ENCODE data around the gene PPP2R2D. TPM values are rescaled to one million over a fixed set of nuclear protein-coding genes. Genes with fewer than 3 reads are reported as not detected.
"Not testable (repeated sequence)": the region's sequence is repeated elsewhere in the genome, so short reads cannot be mapped to it uniquely, and the experiment has no call there.

PPP2R2D gene
- polyA plus RNA-seq, 1 of the 3 experiments (the other 2 are of a cell fraction) = 25.1 TPM

DNA sequence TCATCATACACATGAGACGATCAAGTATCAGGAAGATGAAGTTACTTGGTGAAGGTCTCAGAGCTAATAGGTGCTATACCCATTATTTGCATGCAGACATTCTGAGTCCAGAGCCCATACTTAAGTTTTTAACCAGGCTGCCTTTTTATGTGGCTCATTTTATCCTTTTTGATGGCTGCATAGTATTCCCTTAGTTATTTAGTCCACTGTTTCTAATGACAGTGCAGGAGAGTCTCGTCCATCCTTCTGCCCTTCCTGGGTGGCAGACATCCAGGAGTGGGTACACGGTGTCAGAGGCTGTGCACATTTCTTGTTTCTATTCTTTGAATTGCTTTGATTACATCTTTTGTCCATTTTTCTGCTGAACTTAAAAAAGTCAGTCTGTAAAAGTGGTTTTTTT, 11.8 kb downstream of the PPP2R2D start (continued):
- TF ChIP-seq FOXJ3 (CRISPR knock-in tag; IDR thresholded peaks at IDR 0.05) (no peak), MEF2A (IDR thresholded peaks at IDR 0.05; ENCODE audit: borderline replicate concordance, low read depth) (no peak), ZBTB33 (IDR thresholded peaks at IDR 0.05; ENCODE audit: borderline replicate concordance, low read depth) (no peak), TEAD4 (IDR thresholded peaks at IDR 0.05; ENCODE audit: borderline replicate concordance, insufficient read depth) (no peak), GABPA (IDR thresholded peaks at IDR 0.05; ENCODE audit: low read depth) (no peak)

DNA sequence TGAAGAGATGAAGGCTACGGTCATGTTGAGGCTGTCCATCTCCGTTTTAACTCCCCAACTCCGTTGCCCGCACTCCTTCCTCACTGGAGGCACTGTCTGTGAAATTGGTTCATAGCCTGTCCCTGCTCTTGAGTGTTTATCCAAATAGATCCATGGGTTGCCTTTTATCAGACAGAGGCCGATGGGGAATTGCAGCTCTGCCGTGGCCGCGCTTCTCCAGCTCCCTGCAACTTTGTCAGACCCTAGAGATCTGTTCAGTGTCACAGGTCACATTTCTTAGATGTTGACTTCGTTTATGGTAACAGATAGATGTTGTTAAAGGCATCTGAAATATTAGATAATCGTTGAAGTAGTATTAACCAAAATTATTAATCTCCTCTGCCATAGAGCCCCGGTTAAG, 14.7 kb downstream of the PPP2R2D start:
- no peak overlapping the region for H3K4me2 ChIP-seq
- no peaks in the 10 kb centered on the region; a peak in 1 of 4 replicates for H3K4me1 ChIP-seq (ENCODE audit: control insufficient read depth in 1 of 2, insufficient read depth in 2 of 2, low read depth in 1 of 2, low read length in 1 of 2)
- ChIA-PET POLR2A (no interaction called here), CTCF (no interaction called here)
- WGBS (ENCODE audit: low lambda C conversion rate) = 85% methylated on average over 11 of the region's 11 CpGs
- no peaks in the 10 kb centered on the region for H3K9me3 ChIP-seq
- no peak overlapping the region for H3K27ac ChIP-seq (ENCODE audit: low read depth in 2 of 2, low read length in 1 of 2)
- no peaks in the 10 kb centered on the region for H3K9me2 ChIP-seq
- peaks cover 68% of the 10 kb centered on the region for H3K79me2 ChIP-seq (ENCODE audit: insufficient read depth)
- H2AFZ ChIP-seq (ENCODE audit: low read depth) = no peak overlapping the region
- no peak overlapping the region for H3K4me3 ChIP-seq (ENCODE audit: low read depth in 2 of 2, low read length in 1 of 2)
- no peak for TF ChIP-seq PBX3 (IDR thresholded peaks at IDR 0.05)
- peaks cover 60% of the 10 kb centered on the region for H4K20me1 ChIP-seq (ENCODE audit: insufficient read depth)
- no peaks in the 10 kb centered on the region for H3F3A ChIP-seq (replicated peaks; ENCODE audit: insufficient read depth)
- no peak overlapping the region for H3K9ac ChIP-seq
- no peaks in the 10 kb centered on the region for H3K27me3 ChIP-seq (ENCODE audit: insufficient read depth)
- no peak for DNase-seq
- peaks cover 0 to 8% of the 10 kb centered on the region in 2 experiments for H3K36me3 ChIP-seq (replicated peaks in 1 of 2; ENCODE audit: control insufficient read depth in 1 of 2, insufficient read depth in 2 of 2, low read length in 1 of 2)

DNA sequence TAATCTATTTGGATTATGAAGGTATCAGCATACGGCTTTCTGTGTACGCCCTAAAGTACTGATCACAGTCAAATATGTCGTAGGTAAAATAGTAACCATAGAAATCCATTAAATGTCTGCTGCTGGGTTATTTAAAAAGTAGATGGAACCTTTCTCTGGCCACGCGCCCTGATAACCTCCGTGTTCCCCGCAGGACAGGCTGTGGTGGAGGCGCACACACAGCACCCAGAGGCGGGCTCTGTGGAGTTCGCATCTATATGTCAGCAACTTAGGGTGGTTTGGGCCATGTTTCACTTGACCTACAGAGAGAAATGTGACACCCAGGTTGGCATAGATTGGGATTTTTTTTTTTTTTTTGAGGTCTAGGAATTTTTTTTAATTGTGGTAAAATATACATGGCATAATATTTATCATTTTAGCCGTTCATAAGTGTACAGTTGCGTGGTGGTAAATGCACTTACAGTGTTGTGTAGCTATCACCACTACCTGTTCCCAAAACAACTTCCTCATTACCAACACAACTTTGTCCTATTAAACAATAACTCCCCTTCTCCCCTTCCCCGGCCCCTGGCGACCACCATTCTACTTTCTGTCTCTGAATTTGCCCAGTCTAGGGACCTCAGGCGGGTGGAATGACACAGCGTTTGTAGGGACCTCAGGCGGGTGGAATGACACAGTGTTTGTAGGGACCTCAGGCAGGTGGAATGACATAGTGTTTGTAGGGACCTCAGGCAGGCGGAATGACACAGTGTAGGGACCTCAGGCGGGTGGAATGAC, 15.4 kb downstream of the PPP2R2D start:
- CTCF ChIA-PET = no interaction called here
- peaks cover 61% of the 10 kb centered on the region for H4K20me1 ChIP-seq (ENCODE audit: insufficient read depth)

GRCh38 chr10:131916767-131917160, 16.0 kb downstream of the PPP2R2D start:
- H3K4me1 ChIP-seq (ENCODE audit: control insufficient read depth in 1 of 2, insufficient read depth in 2 of 2, low read depth in 1 of 2, low read length in 1 of 2); H3K36me3 ChIP-seq (replicated peaks in 1 of 2; ENCODE audit: control insufficient read depth in 1 of 2, insufficient read depth in 2 of 2, low read length in 1 of 2); DNase-seq; H3F3A ChIP-seq (replicated peaks; ENCODE audit: insufficient read depth); H3K9ac ChIP-seq; H3K9me3 ChIP-seq; H3K4me3 ChIP-seq (ENCODE audit: low read depth in 2 of 2, low read length in 1 of 2); CTCF ChIA-PET; H3K27ac ChIP-seq (ENCODE audit: low read depth in 2 of 2, low read length in 1 of 2); H3K4me2 ChIP-seq; POLR2A ChIA-PET; H2AFZ ChIP-seq (ENCODE audit: low read depth); H3K9me2 ChIP-seq; H3K27me3 ChIP-seq (ENCODE audit: insufficient read depth): not testable (repeated sequence)
- 87% methylated on average over 11 of the region's 11 CpGs for WGBS (ENCODE audit: low lambda C conversion rate)
- H3K79me2 ChIP-seq (ENCODE audit: insufficient read depth) = peaks cover 68% of the 10 kb centered on the region
- H4K20me1 ChIP-seq (ENCODE audit: insufficient read depth) = peaks cover 59% of the 10 kb centered on the region

More for the DNA sequence above, 15.4 kb downstream of the PPP2R2D start:
- no peaks in the 10 kb centered on the region for H3K9me2 ChIP-seq
- TF ChIP-seq, protein P1, sequence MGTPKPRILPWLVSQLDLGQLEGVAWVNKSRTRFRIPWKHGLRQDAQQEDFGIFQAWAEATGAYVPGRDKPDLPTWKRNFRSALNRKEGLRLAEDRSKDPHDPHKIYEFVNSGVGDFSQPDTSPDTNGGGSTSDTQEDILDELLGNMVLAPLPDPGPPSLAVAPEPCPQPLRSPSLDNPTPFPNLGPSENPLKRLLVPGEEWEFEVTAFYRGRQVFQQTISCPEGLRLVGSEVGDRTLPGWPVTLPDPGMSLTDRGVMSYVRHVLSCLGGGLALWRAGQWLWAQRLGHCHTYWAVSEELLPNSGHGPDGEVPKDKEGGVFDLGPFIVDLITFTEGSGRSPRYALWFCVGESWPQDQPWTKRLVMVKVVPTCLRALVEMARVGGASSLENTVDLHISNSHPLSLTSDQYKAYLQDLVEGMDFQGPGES (IDR thresholded peaks at IDR 0.05; ENCODE audit: low read depth, low read length) = no peak
- TF ChIP-seq TAF1 (IDR thresholded peaks at IDR 0.05; ENCODE audit: borderline replicate concordance, low read depth, low read length) (no peak), EZH2phosphoT487 (IDR thresholded peaks at IDR 0.05; ENCODE audit: borderline replicate concordance, low read depth) (no peak), RXRA (IDR thresholded peaks at IDR 0.05; ENCODE audit: borderline replicate concordance, low read depth) (no peak), MAX (IDR thresholded peaks at IDR 0.05; ENCODE audit: low read depth) (no peak), MEF2A (IDR thresholded peaks at IDR 0.05; ENCODE audit: borderline replicate concordance, low read depth) (no peak)
- POLR2A ChIA-PET = no interaction called here
- H3K4me2 ChIP-seq = no peak overlapping the region
- H3K27me3 ChIP-seq (ENCODE audit: insufficient read depth) = no peaks in the 10 kb centered on the region
- DNase-seq = no peak
- no peaks in the 10 kb centered on the region; a peak in 1 of 4 replicates for H3K4me1 ChIP-seq (ENCODE audit: control insufficient read depth in 1 of 2, insufficient read depth in 2 of 2, low read depth in 1 of 2, low read length in 1 of 2)
- H3K9ac ChIP-seq = no peak overlapping the region
- peaks cover 68% of the 10 kb centered on the region for H3K79me2 ChIP-seq (ENCODE audit: insufficient read depth)
- no peaks in the 10 kb centered on the region for H3F3A ChIP-seq (replicated peaks; ENCODE audit: insufficient read depth)
- peaks cover 0 to 8% of the 10 kb centered on the region in 2 experiments for H3K36me3 ChIP-seq (replicated peaks in 1 of 2; ENCODE audit: control insufficient read depth in 1 of 2, insufficient read depth in 2 of 2, low read length in 1 of 2)
- no peaks in the 10 kb centered on the region for H3K9me3 ChIP-seq
- no peak overlapping the region for H3K27ac ChIP-seq (ENCODE audit: low read depth in 2 of 2, low read length in 1 of 2)
- no peak overlapping the region for H3K4me3 ChIP-seq (ENCODE audit: low read depth in 2 of 2, low read length in 1 of 2)
- 98% methylated on average over 19 of the region's 19 CpGs for WGBS (ENCODE audit: low lambda C conversion rate)
- no peak overlapping the region for H2AFZ ChIP-seq (ENCODE audit: low read depth)

Data from SK-N-SH (cell line).